ENCODE measurements around the gene LIN7A. TPM values are rescaled to one million over a fixed set of nuclear protein-coding genes. Genes with fewer than 3 reads are reported as not detected.

Gene LIN7A
- total RNA-seq, 1 experiment from 2014 or later = not detected

- H3K27me3 Mint-ChIP-seq (ENCODE audit: insufficient read depth, unreplicated experiment) = peaks cover 50% of the 10 kb centered on the region
- CTCF ChIA-PET = interaction anchor here (0.8 kb wide), 1 partner anchor 105 kb away, joined by 3 read pairs; no protein-coding TSS in a partner anchor
- DNase-seq (ENCODE audit: unreplicated experiment) = no peak
- no TSS peak for BruUV-seq (replicated peaks)
- intact Hi-C loops (cut with micrococcal nuclease) = no loop called here
- H3K36me3 Mint-ChIP-seq (ENCODE audit: insufficient read depth, unreplicated experiment) = no peaks in the 10 kb centered on the region
- no peak overlapping the region for H3K27ac Mint-ChIP-seq (ENCODE audit: low read depth, unreplicated experiment)
- no peaks in the 10 kb centered on the region for H3K4me1 Mint-ChIP-seq (ENCODE audit: insufficient read depth, unreplicated experiment)
- TF ChIP-seq, protein P1, sequence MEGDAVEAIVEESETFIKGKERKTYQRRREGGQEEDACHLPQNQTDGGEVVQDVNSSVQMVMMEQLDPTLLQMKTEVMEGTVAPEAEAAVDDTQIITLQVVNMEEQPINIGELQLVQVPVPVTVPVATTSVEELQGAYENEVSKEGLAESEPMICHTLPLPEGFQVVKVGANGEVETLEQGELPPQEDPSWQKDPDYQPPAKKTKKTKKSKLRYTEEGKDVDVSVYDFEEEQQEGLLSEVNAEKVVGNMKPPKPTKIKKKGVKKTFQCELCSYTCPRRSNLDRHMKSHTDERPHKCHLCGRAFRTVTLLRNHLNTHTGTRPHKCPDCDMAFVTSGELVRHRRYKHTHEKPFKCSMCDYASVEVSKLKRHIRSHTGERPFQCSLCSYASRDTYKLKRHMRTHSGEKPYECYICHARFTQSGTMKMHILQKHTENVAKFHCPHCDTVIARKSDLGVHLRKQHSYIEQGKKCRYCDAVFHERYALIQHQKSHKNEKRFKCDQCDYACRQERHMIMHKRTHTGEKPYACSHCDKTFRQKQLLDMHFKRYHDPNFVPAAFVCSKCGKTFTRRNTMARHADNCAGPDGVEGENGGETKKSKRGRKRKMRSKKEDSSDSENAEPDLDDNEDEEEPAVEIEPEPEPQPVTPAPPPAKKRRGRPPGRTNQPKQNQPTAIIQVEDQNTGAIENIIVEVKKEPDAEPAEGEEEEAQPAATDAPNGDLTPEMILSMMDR (IDR thresholded peaks at IDR 0.05; ENCODE audit: unreplicated experiment) = no peak
- no peak overlapping the region for H3K4me3 Mint-ChIP-seq (ENCODE audit: unreplicated experiment)
- no peaks in the 10 kb centered on the region for H3K9me3 Mint-ChIP-seq (ENCODE audit: unreplicated experiment)
- POLR2A ChIA-PET = no interaction called here
Observed at GRCh38 chr12:80868576-80868975, 69.2 kb downstream of the LIN7A start.

DNA sequence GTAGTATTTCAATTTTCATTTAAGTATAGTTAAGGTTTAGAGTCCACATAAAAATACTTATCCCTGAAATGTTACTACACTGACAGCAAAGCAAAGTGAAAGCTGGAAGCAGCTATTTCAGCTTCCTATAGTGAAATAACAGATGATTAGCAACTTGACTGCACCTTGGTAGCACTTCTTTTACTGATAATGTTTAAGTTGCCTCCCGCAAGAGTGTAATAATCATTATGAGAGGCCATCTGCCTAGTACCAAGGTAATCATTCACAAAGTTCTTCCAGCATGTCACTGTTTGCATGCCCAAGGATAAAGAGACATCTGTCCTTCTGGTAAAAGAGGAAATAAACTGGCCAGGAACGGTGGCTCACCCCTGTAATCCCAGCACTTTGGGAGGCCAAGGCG lies 69.8 kb downstream of the LIN7A start:
- no TSS peak for BruUV-seq (replicated peaks)
- DNase-seq (ENCODE audit: unreplicated experiment) = no peak
- Mint-ChIP-seq H3K4me3 (ENCODE audit: unreplicated experiment) (no peak overlapping the region), H3K9me3 (ENCODE audit: unreplicated experiment) (no peaks in the 10 kb centered on the region), H3K27me3 (ENCODE audit: insufficient read depth, unreplicated experiment) (peaks cover 54% of the 10 kb centered on the region), H3K27ac (ENCODE audit: low read depth, unreplicated experiment) (no peak overlapping the region), H3K36me3 (ENCODE audit: insufficient read depth, unreplicated experiment) (no peaks in the 10 kb centered on the region), H3K4me1 (ENCODE audit: insufficient read depth, unreplicated experiment) (no peaks in the 10 kb centered on the region)
- POLR2A ChIA-PET = no interaction called here
- intact Hi-C loops (cut with micrococcal nuclease) = no loop called here
- CTCF ChIA-PET = interaction anchor here (0.7 kb wide), 1 partner anchor 27 kb away, joined by 3 read pairs; no protein-coding TSS in a partner anchor
- TF ChIP-seq, protein P1 (IDR thresholded peaks at IDR 0.05; ENCODE audit: unreplicated experiment) = no peak

GRCh38 chr12:80864046-80864735 lies 73.5 kb downstream of the LIN7A start:
- POLR2A ChIA-PET = interaction anchor here (0.7 kb wide), 1 partner anchor 456 kb away, joined by 3 read pairs; no protein-coding TSS in a partner anchor
- Mint-ChIP-seq H3K27ac (ENCODE audit: low read depth, unreplicated experiment) (no peak overlapping the region), H3K27me3 (ENCODE audit: insufficient read depth, unreplicated experiment) (peaks cover 33% of the 10 kb centered on the region), H3K4me1 (ENCODE audit: insufficient read depth, unreplicated experiment) (no peaks in the 10 kb centered on the region), H3K4me3 (ENCODE audit: unreplicated experiment) (no peak overlapping the region), H3K36me3 (ENCODE audit: insufficient read depth, unreplicated experiment) (no peaks in the 10 kb centered on the region), H3K9me3 (ENCODE audit: unreplicated experiment) (no peaks in the 10 kb centered on the region)
- BruUV-seq (replicated peaks) = no TSS peak
- CTCF ChIA-PET = no interaction called here
- TF ChIP-seq, protein P1 (IDR thresholded peaks at IDR 0.05; ENCODE audit: unreplicated experiment) = no peak
- intact Hi-C loops (cut with micrococcal nuclease) = no loop called here
- no peak for DNase-seq (ENCODE audit: unreplicated experiment)

DNA sequence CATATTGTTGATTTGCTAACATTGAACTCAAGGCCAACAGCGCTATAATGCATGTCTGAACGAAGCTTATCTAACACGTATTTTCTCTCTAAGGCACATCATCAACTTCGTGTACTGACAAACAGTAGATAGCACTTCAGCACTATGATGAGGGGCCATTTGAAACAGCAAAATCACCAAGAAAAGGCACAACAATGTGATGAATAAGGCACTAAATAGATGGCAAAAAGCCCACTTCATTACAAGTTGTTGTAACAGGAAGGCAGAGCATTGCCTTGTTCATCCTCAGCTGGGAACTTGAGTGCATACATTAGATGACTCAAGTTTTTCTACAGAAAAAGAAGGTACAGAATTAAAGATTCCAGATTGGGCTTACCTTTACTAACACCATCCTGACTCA lies 75.2 kb downstream of the LIN7A start:
- BruUV-seq (replicated peaks) = no TSS peak
- Mint-ChIP-seq H3K4me3 (ENCODE audit: unreplicated experiment) (no peak overlapping the region), H3K9me3 (ENCODE audit: unreplicated experiment) (no peaks in the 10 kb centered on the region), H3K27ac (ENCODE audit: low read depth, unreplicated experiment) (no peak overlapping the region), H3K27me3 (ENCODE audit: insufficient read depth, unreplicated experiment) (peaks cover 36% of the 10 kb centered on the region), H3K36me3 (ENCODE audit: insufficient read depth, unreplicated experiment) (no peaks in the 10 kb centered on the region), H3K4me1 (ENCODE audit: insufficient read depth, unreplicated experiment) (no peaks in the 10 kb centered on the region)
- peak; percentile 31 for DNase-seq (ENCODE audit: unreplicated experiment)
- CTCF ChIA-PET = no interaction called here
- intact Hi-C loops (cut with micrococcal nuclease) = no loop called here
- TF ChIP-seq, protein P1 (IDR thresholded peaks at IDR 0.05; ENCODE audit: unreplicated experiment) = no peak
- POLR2A ChIA-PET = no interaction called here
